HepG2 (cell line): ENCODE measurements around the gene CCDC158. TPM values are rescaled to one million over a fixed set of nuclear protein-coding genes. Genes with fewer than 3 reads are reported as not detected.

Experiments used
- ATAC-seq: fragments of 200-7000 bp; cut with Tn5 transposase; 3 replicates; pipeline ENCODE4 v1.9.1; 2020; ENCODE audit warnings: mild to moderate bottlenecking, moderate library complexity
- BruUV-seq: library from RNA; stranded (reverse); fragments of 400-500 nt; replicated peaks from 2 replicates; lab custom pipeline; 2021; lab: Mats Ljungman, UMichigan
- CTCF ChIA-PET: fragments of 300-600 bp; formaldehyde crosslinking; extraction: SDS; loops from one replicate; lab custom pipeline; 2021; ENCODE audit warnings: low total read pairs, inconsistent platforms, low intra/inter-chr PET ratio; lab: Yijun Ruan, JAX
- POLR2A ChIA-PET: fragments of 350-600 bp; sonication (Branson Sonifier 250); formaldehyde crosslinking; loops from one replicate; lab custom pipeline; 2020; ENCODE audit warnings: antibody characterized with exemption, inconsistent platforms; lab: Yijun Ruan, JAX
- DNase-seq: peaks from one replicate; pipeline ENCODE4 v3.0.0-alpha.2; 2015; ENCODE audit warnings: low spot score
- FAIRE-seq: peaks from 3 replicates; lab custom pipeline; 2011; peaks lifted over from hg19 to GRCh38; lab: Jason Lieb, UNC
- H2AFZ ChIP-seq: one replicate; pipeline ENCODE4 v1.6.1; 2011; ENCODE audit warnings: low read length, inconsistent platforms
- H3K27ac ChIP-seq: fragments of 300-600 bp; 3 replicates; pipeline ENCODE4 v1.8.0; 2011; ENCODE audit warnings: mixed run types, mild to moderate bottlenecking, mixed read lengths, low read length, inconsistent platforms; ENCODE audit not compliant: insufficient read depth; ENCODE audit errors: extremely low read length
- H3K27me3 ChIP-seq, 2 experiments: fragments of 200-600 bp in 1 of 2; 2 replicates in 1 of 2; 3 replicates in 1 of 2; pipeline versions ENCODE4 v1.6.0 to v1.8.0; 2011; ENCODE audit warnings: low read length in 2 of 2, mild to moderate bottlenecking in 2 of 2, moderate library complexity in 2 of 2, inconsistent platforms in 1 of 2; ENCODE audit not compliant: insufficient read depth in 2 of 2, control insufficient read depth in 1 of 2
- H3K36me3 ChIP-seq, 2 experiments: fragments of 200-600 bp in 1 of 2; replicated peaks in 1 of 2; 2 replicates in 1 of 2; 3 replicates in 1 of 2; pipeline versions ENCODE4 v1.5.1 to v1.8.0; 2011; ENCODE audit warnings: low read length in 2 of 2, inconsistent platforms in 1 of 2; ENCODE audit not compliant: insufficient read depth in 2 of 2, control insufficient read depth in 1 of 2
- H3K4me1 ChIP-seq: 2 replicates; pipeline ENCODE4 v1.5.1; 2012; ENCODE audit warnings: low read length, inconsistent platforms; ENCODE audit not compliant: insufficient read depth
- H3K4me2 ChIP-seq: 2 replicates; pipeline ENCODE4 v1.6.0; 2011; ENCODE audit warnings: low read depth, low read length, inconsistent platforms
- H3K4me3 ChIP-seq, 3 experiments: fragments of 200-600 bp in 1 of 3; sonication (generic), shearing (Covaris generic) in 1 of 3; replicated peaks in 1 of 3; 2 replicates each; pipeline ENCODE4 v1.5.1; 2011 to 2016; ENCODE audit warnings: low read length in 3 of 3, inconsistent platforms in 2 of 3, low read depth in 2 of 3, mild to moderate bottlenecking in 2 of 3, control low read depth in 1 of 3, mixed read lengths in 1 of 3; ENCODE audit not compliant: insufficient read depth in 1 of 3
- H3K79me2 ChIP-seq: one replicate; pipeline ENCODE4 v1.6.1; 2011; ENCODE audit warnings: low read length, inconsistent platforms; ENCODE audit not compliant: insufficient read depth
- H3K9ac ChIP-seq: 2 replicates; pipeline ENCODE4 v1.6.0; 2011; ENCODE audit warnings: mild to moderate bottlenecking, low read depth, low read length, inconsistent platforms; ENCODE audit not compliant: insufficient read depth
- H3K9me3 ChIP-seq: 2 replicates; pipeline ENCODE4 v1.5.1; 2012; ENCODE audit warnings: mild to moderate bottlenecking, low read length
- H4K20me1 ChIP-seq: 2 replicates; pipeline ENCODE4 v1.6.0; 2011; ENCODE audit warnings: inconsistent platforms, mild to moderate bottlenecking, low read length, moderate library complexity; ENCODE audit not compliant: insufficient read depth
- ARNT ChIP-seq: fragments of 450-650 bp; IDR thresholded peaks from 2 replicates; pipeline ENCODE4 v1.6.1; 2017
- ELF4 ChIP-seq: sonication (generic); formaldehyde crosslinking; IDR thresholded peaks from 2 replicates; pipeline ENCODE4 v1.5.0; 2020; ENCODE audit warnings: missing genetic modification reagents, mild to moderate bottlenecking, moderate library complexity, borderline replicate concordance
- GPN1 ChIP-seq: sonication (generic); formaldehyde crosslinking; IDR thresholded peaks from 2 replicates; pipeline ENCODE4 v1.5.1; 2020; ENCODE audit warnings: missing genetic modification reagents, borderline replicate concordance
- HNRNPH1 ChIP-seq: fragments of 200-400 bp; formaldehyde crosslinking; optimal IDR thresholded peaks from 2 replicates; pipeline ENCODE3; 2017; ENCODE audit warnings: mild to moderate bottlenecking, low read depth, low read length
- MTA1 ChIP-seq: sonication (generic); formaldehyde crosslinking; IDR thresholded peaks from 2 replicates; pipeline ENCODE4 v1.4.0; 2020; ENCODE audit warnings: missing genetic modification reagents, mild to moderate bottlenecking, borderline replicate concordance
- NBN ChIP-seq: fragments of 450-650 bp; conservative IDR thresholded peaks from 2 replicates; pipeline ENCODE4 v1.6.1; 2017
- TBX2 ChIP-seq: sonication (generic); formaldehyde crosslinking; IDR thresholded peaks from 2 replicates; pipeline ENCODE4 v1.5.0; 2020; ENCODE audit warnings: missing genetic modification reagents, mild to moderate bottlenecking, borderline replicate concordance
- TCF12 ChIP-seq, 2 experiments: fragments of 450-650 bp in 1 of 2; sonication (generic) in 1 of 2; formaldehyde crosslinking in 1 of 2; IDR thresholded peaks; 2 replicates each; pipeline versions ENCODE4 v1.6.1 to v1.8.0; 2017 to 2022; ENCODE audit warnings: antibody characterized with exemption in 1 of 2, mild to moderate bottlenecking in 1 of 2, missing genetic modification reagents in 1 of 2, moderate library complexity in 1 of 2
- THYN1 ChIP-seq: sonication (generic); formaldehyde crosslinking; IDR thresholded peaks from 2 replicates; pipeline ENCODE4 v1.8.1; 2023; ENCODE audit warnings: low read depth, mild to moderate bottlenecking, moderate library complexity, missing genetic modification reagents, borderline replicate concordance
- ZNF124 ChIP-seq: sonication (generic); formaldehyde crosslinking; IDR thresholded peaks from 2 replicates; pipeline ENCODE4 v1.4.0; 2020; ENCODE audit warnings: missing genetic modification reagents
- WGBS: methylation state at CpG from one replicate; pipeline ENCODE4 v1.1.6; 2017; ENCODE audit warnings: low lambda C conversion rate; 5-methylcytosine and 5-hydroxymethylcytosine counted together
- in situ Hi-C: cut with HindIII; loops from 2 replicates; pipeline ENCODE4 v1.10.0; 2017; ENCODE audit warnings: low pct_unique_long_range_greater_than_20kb; ENCODE audit not compliant: extremely low pct_ligation_motif_present
- intact Hi-C: fragments of 100-400 bp; cut with micrococcal nuclease; formaldehyde crosslinking; loops from one replicate; pipeline ENCODE4 v1.10.0; 2022; ENCODE audit not compliant: unreplicated experiment
- polyA plus RNA-seq, 8 experiments: library from polyadenylated mRNA; depleted of rRNA in 3 of 8; stranded (reverse) in 7 of 8; unstranded in 1 of 8; fragments of >200 nt; fragmentation: Illumina TruSeq in 4 of 8; extraction: Trizol in 4 of 8; gene quantifications; 2 replicates each; pipeline versions ENCODE4 v1.2.1 to v1.2.3, GENCODE V29; 2011 to 2016; ENCODE audit warnings: low read depth in 4 of 8, missing spikeins in 1 of 8, mixed read lengths in 1 of 8; ENCODE audit not compliant: insufficient read depth in 1 of 8
- total RNA-seq, 5 experiments: library from RNA; depleted of rRNA; stranded (reverse); fragments of >200 nt; fragmentation: Illumina TruSeq; extraction: Trizol; gene quantifications; 2 replicates each; pipeline ENCODE4 v1.2.3, GENCODE V29; 2016; ENCODE audit warnings: low read depth in 1 of 5
- TF ChIP-seq, protein P1 (sequence below): sonication (generic); formaldehyde crosslinking; IDR thresholded peaks from 2 replicates; pipeline ENCODE4 v1.4.0; 2020; ENCODE audit warnings: missing genetic modification reagents
- TF ChIP-seq, protein P2 (sequence below): sonication (generic); formaldehyde crosslinking; IDR thresholded peaks from 2 replicates; pipeline ENCODE4 v1.4.0; 2020; ENCODE audit warnings: mild to moderate bottlenecking, missing genetic modification reagents
- TF ChIP-seq, protein P3 (sequence below): sonication (generic); formaldehyde crosslinking; IDR thresholded peaks from 2 replicates; pipeline ENCODE4 v1.4.0; 2020; ENCODE audit warnings: missing genetic modification reagents, borderline replicate concordance
- TF ChIP-seq, protein P4 (sequence below): sonication (generic); formaldehyde crosslinking; IDR thresholded peaks from 2 replicates; pipeline ENCODE4 v1.4.0; 2020; ENCODE audit warnings: missing genetic modification reagents
- TF ChIP-seq, protein P5 (sequence below): IDR thresholded peaks from 2 replicates; pipeline ENCODE4 v1.6.1; 2018; ENCODE audit warnings: missing genetic modification reagents, mild to moderate bottlenecking, missing compliant biosample characterization

CCDC158 gene
- total and polyA plus RNA-seq, 2 of the 13 experiments (the other 11 are each of a cell fraction or from before 2014, with no cell fraction given), result not detected

DNA sequence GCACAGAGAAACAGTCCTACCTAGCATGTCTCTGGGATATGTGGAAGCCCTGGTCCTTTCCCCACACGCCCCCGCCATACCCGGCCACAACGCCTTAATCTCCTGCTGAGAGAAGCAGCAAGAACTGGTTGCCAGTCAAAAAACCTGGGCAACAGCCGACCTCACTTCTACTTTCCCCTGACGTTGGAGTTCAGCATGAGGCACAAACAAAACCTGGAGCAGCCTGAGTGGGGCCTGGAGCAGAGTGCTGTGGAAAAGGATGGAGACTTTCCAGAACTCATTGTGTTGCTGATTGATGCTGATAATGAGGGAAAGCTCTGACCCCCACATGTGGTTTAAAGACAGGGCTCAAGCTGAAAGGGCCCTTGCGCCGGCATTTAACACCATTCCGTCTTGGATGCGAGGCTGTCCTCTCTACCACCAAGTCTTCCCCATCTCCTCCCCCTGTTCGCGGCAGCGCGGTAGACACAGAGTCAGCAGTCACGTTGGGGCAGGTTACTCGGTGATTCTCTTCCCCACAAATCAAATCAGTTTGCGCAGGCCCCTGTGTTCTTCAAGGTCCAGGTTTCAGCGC is 666 bp downstream of the CCDC158 start (continued):
- TF ChIP-seq GPN1, result no peak

DNA sequence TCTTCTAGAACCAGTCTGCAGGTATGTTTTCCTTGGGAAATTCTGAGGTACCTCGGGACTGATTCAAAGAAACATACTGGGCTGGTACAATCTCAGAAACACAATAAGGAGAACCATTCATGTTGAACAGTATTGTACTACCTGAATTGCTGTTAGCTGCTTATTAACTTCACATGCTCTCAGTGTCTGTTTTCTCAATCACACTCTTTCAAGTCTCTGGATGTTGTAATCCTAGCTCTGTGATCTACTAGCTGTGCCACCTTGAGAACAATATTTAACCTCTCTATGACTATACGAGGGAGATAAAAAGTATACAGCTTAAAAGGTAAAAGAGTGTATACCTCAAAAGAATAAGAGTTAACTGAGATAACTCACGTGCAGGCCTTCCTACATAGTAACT is 10.3 kb downstream of the CCDC158 start:
- H4K20me1 ChIP-seq, result no peaks in the 10 kb centered on the region
- no peaks in the 10 kb centered on the region for H3K27me3 ChIP-seq
- in situ Hi-C loops, result no loop called here
- intact Hi-C loops, result no loop called here
- no peaks in the 10 kb centered on the region for H3K79me2 ChIP-seq
- no peaks in the 10 kb centered on the region for H3K36me3 ChIP-seq
- no peak overlapping the region for H3K9ac ChIP-seq
- no peak overlapping the region for H3K4me3 ChIP-seq
- ATAC-seq, result peak; percentile 49; the same call in 2 of the 3 replicates
- 0% methylated on average over 3 of the region's 3 CpGs for WGBS
- ChIA-PET POLR2A (no interaction called here), CTCF (no interaction called here)
- BruUV-seq, result no TSS peak
- no peaks in the 10 kb centered on the region for H3K9me3 ChIP-seq
- no peak overlapping the region for H3K4me2 ChIP-seq
- DNase-seq, result no peak
- H3K4me1 ChIP-seq, result peaks cover 9% of the 10 kb centered on the region
- no peak overlapping the region for H3K27ac ChIP-seq
- no peak overlapping the region for H2AFZ ChIP-seq
- FAIRE-seq, result no peak
- TF ChIP-seq TCF12 (IDR thresholded peaks at IDR 0.05), result no peak
- TF ChIP-seq TCF12 (CRISPR knock-in tag; IDR thresholded peaks at IDR 0.05), result no peak
- TF ChIP-seq, protein P1, sequence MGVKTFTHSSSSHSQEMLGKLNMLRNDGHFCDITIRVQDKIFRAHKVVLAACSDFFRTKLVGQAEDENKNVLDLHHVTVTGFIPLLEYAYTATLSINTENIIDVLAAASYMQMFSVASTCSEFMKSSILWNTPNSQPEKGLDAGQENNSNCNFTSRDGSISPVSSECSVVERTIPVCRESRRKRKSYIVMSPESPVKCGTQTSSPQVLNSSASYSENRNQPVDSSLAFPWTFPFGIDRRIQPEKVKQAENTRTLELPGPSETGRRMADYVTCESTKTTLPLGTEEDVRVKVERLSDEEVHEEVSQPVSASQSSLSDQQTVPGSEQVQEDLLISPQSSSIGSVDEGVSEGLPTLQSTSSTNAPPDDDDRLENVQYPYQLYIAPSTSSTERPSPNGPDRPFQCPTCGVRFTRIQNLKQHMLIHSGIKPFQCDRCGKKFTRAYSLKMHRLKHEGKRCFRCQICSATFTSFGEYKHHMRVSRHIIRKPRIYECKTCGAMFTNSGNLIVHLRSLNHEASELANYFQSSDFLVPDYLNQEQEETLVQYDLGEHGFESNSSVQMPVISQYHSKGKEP (CRISPR knock-in tag), result no peak
- TF ChIP-seq, protein P2, sequence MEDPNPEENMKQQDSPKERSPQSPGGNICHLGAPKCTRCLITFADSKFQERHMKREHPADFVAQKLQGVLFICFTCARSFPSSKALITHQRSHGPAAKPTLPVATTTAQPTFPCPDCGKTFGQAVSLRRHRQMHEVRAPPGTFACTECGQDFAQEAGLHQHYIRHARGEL, result no peak
- TF ChIP-seq, protein P3, sequence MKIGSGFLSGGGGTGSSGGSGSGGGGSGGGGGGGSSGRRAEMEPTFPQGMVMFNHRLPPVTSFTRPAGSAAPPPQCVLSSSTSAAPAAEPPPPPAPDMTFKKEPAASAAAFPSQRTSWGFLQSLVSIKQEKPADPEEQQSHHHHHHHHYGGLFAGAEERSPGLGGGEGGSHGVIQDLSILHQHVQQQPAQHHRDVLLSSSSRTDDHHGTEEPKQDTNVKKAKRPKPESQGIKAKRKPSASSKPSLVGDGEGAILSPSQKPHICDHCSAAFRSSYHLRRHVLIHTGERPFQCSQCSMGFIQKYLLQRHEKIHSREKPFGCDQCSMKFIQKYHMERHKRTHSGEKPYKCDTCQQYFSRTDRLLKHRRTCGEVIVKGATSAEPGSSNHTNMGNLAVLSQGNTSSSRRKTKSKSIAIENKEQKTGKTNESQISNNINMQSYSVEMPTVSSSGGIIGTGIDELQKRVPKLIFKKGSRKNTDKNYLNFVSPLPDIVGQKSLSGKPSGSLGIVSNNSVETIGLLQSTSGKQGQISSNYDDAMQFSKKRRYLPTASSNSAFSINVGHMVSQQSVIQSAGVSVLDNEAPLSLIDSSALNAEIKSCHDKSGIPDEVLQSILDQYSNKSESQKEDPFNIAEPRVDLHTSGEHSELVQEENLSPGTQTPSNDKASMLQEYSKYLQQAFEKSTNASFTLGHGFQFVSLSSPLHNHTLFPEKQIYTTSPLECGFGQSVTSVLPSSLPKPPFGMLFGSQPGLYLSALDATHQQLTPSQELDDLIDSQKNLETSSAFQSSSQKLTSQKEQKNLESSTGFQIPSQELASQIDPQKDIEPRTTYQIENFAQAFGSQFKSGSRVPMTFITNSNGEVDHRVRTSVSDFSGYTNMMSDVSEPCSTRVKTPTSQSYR (CRISPR knock-in tag), result no peak
- no peak for TF ChIP-seq MTA1 (CRISPR knock-in tag)
- no peak for TF ChIP-seq ARNT
- TF ChIP-seq TBX2 (CRISPR knock-in tag), result no peak
- TF ChIP-seq, protein P4, sequence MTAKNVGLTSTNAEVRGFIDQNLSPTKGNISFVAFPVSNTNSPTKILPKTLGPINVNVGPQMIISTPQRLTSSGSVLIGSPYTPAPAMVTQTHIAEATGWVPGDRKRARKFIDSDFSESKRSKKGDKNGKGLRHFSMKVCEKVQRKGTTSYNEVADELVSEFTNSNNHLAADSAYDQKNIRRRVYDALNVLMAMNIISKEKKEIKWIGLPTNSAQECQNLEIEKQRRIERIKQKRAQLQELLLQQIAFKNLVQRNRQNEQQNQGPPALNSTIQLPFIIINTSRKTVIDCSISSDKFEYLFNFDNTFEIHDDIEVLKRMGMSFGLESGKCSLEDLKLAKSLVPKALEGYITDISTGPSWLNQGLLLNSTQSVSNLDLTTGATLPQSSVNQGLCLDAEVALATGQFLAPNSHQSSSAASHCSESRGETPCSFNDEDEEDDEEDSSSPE, result no peak
- no peak for TF ChIP-seq NBN
- TF ChIP-seq ELF4 (CRISPR knock-in tag), result no peak
- no peak for TF ChIP-seq HNRNPH1
- no peak for TF ChIP-seq ZNF124 (CRISPR knock-in tag)
- TF ChIP-seq, protein P5, sequence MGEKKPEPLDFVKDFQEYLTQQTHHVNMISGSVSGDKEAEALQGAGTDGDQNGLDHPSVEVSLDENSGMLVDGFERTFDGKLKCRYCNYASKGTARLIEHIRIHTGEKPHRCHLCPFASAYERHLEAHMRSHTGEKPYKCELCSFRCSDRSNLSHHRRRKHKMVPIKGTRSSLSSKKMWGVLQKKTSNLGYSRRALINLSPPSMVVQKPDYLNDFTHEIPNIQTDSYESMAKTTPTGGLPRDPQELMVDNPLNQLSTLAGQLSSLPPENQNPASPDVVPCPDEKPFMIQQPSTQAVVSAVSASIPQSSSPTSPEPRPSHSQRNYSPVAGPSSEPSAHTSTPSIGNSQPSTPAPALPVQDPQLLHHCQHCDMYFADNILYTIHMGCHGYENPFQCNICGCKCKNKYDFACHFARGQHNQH (CRISPR knock-in tag), result no peak
- TF ChIP-seq THYN1 (CRISPR knock-in tag), result no peak
